Medulla oblongata (tissue), 1 donor: Measurements from ENCODE around the gene POU2AF3.

Experiments used
- DNase-seq: peaks from one replicate; pipeline ENCODE4 v3.0.0-alpha.2; 2015; ENCODE audit errors: extremely low spot score

POU2AF3 gene

DNA sequence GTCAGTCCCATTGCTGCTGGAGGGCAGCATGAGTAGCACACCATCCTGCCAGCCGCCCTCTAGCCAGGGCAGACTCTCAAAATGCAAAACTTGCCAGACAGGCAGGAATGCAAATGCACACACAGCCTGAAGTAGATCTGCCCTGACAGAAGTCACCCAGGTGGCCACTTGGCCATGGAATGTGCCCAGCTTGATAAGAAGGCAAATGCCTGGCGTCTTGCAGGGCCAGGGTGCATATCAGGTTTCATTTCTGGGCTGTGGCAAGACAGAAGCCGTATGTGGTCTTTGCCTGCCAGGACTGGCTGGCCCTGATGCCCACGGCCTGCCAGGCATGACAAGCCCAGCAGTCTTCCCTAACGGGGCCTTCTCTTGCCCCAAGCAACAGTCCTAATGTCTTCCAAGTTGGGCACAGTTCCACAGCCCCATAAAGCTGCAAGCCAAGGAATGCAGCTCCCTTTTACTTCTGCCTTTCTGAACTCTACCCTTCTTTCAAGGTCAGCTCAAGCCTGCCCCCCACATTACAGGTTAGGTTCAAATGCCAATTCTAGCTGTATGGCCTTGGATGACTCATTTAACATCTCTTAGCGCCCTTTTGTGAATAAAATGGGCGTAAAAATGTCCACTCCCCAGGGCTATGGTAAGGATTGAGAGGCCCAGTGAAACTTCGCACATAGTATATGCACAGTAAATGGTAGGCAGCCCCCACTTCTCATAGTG is 29.7 kb downstream of the POU2AF3 start:
- DNase-seq, result peak; percentile 62

DNA sequence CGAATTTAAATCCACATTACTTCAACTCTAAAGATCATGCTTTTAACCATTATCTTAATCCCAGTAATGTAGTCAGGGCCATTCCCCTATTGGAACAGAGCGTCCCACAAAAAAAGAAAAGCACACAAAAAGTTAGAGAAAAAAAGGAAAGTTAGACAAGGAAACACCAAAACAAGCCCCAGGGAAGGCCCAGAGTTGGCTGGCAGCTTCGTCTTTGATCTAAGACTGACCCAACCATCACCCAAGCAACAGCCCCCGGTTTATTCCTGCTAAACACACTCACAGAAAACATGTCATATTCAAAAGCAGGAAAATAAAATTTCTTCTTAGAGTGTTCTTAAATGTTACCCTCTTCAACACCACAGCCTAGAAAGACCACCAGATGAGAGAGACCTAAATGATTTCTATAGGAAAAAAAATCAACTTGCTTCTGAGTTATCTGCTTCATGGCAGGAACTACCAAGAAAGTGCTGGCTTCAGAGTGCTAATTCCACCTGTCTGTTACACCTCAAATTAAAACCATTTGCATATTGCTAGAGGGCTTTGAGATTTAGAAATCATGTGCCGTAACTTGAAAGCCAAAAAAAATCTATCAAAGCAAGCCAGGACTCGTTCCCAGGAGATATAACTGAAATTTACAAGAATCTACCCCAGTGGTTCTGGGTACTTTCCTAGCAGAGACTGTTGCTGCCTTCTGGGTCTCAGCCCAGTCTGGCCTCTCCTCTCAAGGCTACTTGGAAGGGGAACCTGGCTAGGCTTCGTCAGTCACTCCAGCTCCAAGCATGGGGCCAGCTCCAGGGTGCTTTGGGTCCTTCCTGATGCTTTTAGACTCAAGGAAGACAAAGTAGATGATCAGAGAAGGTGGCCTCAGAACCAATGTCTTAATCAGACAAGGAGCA is 31.2 kb downstream of the POU2AF3 start:
- DNase-seq, result peak; percentile 79

DNA sequence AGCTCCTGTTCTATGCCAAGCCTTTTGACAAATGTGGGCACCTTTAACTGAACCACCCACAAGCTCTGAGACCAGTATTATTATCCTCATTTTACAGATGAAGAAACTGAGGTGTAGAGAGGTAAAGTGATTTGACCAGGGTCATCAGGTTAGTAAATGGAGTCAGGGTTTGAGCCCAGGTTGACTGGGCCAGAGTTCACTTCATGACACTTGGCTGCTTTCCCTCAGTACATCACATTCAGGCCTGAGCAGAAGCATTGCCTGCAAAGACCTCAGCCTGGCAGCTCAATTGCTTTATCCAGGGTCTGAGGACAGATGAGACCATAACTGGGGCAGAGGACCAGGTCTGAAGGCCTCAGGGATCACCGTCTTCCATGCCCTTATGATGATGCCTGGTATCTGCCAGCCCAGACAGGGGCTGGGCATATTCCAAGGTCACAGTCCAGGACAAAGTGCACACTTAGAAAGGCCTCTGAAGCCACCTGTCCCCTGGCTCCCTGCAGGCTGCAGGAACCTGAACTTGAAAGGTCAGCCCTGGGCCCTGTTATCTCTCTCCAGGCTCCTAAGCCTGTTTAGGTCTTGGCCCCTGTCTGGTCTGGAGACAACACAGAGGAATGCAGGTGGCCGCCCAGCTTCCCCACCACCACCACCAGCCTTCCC is 32.0 kb downstream of the POU2AF3 start:
- no peak for DNase-seq

DNA sequence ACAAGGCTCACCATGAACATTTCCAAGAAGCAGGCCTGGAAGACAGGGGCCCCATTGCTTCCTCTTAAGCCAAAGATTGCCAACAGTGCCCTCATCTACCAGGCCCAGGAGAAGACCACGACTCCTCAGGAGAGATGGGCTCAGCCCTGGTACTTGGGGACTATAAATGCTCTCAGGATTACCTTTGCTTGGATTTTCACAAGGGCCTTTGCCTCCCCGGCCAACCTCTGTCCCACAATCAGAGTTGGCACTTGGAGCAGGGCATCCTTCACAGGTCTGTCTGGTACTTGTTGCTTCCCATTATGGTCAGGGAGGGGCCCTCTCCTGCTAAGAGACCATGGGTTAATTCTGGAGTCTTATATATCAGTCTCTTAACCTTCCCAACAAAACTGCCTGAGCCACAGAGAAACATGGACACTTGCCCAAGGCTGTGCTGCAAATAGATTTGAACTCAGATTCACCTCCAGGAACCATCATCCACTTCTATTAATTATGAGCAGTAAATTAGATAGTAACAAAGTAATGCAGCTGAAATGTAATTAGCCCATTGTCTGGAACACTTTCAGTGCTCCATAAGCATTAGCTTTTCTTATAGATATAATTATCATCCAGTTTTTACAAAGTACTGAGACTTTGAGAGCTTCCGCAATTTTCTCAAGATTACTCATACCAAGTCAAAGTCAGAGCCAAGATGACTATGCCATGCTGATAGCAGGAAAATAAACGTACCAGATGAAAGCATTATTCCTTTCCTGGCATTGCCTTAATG is 33.5 kb downstream of the POU2AF3 start:
- no peak for DNase-seq

DNA sequence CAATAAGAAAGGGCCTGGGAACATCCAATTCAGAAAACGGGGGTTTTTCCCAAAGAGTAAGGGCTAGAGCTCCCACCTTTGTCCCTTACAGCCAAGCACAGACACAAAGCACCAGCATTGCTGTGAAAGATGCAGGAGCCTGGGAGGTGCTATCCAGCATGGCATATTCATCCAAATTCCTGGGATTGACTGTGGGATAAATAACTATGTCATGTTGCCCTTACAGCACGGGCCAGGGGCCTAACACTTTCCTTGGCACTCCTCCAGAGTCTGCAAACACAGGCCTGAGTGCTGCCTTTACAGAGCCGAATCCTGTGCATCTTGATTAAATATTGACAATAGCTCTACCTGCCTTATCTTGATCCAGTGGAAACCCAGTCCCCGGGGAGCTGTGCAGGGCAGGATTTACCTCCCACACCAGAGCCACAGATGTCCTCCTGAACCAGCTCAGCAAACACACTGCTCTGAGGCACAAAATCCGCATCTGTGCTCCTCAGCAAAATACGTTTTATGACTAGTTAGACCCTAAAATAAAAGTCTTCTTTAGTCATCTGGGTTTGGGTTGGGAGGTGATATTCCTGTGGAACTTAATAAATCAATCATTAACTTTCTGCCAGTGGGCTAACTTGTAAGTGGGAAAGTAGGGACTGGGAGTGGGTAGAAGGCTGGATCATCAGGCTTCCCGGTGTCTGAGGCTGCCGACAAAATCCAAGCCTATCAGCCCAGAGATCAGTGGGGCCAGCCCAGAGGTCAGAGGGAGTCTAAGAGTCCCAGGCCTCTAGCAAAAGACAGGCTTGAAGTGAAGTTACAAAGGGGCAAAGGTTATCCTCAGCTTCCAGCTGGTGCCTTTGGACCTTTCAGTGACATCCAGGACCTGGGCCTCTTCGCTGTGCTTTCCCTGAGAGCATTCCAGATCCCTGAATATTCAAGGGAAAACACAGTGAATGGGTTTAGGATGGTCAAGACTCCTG is 36.5 kb downstream of the POU2AF3 start:
- DNase-seq, result no peak

DNA sequence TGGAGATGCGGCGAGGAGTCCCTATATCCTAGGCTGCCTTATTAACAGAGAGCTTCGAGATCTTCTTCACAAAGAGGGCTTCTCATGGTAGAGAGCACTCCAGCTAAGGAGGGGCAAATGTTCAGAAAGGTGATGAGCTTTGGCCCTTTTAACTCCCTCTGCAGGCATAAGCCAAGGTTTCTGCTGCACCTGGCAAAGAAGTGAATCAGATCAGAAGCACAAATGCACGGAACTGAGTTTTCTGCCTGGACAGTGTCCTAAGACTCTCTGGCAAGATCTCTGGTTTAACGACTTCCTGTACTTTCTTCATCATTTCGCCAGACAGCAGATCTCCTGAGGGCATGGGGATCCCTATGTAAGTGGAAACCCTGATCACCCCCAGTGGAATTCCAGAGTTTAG is 37.2 kb downstream of the POU2AF3 start:
- no peak for DNase-seq

DNA sequence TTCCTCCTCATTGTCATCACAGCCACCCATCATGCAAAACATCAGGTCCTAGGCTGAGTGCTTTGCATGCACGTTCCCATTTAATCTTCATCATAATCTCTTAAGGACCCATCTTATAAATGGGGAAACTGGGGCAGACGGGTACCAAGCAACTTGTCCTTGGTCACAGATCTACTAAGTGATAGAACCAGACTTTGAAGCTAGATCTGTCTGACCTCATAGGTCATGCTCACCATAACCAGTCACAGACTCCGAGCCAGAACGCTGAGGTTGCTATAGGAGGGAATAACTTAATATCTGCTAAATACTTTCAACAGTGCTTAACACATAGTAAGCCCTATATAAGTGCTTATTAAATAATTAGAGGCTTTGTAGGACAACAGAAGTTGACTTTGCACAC is 37.7 kb downstream of the POU2AF3 start:
- DNase-seq, result no peak

DNA sequence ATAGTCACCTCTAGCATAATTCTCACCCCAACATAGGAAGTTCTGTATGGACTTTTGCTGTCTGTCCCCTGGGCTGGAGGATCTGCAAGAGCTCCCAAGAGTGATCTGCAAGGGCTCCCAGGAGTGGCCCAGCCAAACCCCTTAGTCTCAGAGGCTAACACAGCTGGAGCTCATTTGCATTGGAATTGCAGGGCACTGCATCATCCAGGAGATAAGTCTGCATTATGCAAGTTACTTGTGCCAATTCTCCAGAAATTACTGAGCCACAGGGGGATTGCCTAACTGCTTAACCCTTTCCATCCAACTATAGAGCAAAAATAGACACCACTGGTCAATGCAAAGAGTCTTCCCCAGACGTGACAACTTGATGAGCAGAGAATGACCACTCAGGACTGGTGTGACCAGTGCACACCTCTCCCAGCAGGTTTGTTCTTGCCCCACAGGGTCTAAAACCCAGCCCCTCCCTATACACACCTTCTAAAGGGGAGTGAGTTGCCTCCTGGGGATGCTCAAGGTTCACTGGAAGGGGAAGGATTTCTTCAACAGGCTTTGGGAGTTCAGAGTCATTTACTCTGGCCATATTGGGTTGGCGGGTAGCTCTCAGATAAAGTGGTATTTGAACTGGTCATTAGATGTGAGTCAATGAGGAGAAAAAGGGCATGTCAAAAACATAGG is 38.4 kb downstream of the POU2AF3 start:
- no peak for DNase-seq

DNA sequence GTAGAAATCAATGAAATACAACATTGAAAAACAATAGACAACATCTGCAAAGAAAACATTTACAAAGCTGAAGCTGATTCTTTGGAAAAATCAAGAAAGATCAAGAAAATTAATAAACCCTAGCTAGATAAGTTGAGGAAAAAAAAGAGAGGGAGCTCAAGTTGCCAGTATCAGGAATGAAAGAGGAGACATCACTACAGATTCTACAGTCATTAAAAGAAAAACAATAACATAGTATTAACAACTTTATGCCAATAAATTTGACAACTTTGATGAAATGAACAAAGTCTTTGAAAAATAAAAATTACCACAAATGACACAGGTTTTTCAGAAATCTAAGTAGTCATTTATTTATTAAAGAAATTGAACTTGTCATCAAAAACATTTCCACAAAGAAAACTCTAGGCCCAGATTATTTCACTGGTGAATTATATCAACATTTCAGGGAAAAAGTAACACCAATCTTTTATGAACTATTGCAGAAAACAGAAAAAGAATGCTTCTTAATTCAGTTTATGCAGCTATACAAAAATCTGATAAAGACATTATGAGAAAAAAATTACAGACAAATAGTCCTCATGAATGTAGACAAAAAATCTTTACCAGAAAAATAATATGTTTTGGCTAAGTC is 41.5 kb downstream of the POU2AF3 start:
- DNase-seq, result no peak

DNA sequence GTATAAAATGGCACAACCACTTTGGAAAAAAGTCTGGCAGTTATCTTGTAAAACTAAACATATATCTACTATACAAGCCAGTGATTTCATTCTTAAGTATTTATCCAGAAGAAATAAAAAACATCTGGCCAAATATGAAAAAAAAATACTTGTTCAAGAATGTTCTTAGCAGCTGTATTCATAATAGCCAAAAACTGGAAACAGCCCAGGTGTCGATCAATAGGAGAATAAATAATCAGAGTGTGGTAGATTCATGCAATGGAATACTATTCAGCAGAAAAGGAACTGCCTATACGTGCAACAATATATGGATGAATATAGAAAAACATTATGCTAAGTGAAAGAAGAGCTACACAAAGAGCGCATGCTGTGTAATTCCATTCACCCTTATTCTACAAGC is 44.0 kb downstream of the POU2AF3 start:
- no peak for DNase-seq

DNA sequence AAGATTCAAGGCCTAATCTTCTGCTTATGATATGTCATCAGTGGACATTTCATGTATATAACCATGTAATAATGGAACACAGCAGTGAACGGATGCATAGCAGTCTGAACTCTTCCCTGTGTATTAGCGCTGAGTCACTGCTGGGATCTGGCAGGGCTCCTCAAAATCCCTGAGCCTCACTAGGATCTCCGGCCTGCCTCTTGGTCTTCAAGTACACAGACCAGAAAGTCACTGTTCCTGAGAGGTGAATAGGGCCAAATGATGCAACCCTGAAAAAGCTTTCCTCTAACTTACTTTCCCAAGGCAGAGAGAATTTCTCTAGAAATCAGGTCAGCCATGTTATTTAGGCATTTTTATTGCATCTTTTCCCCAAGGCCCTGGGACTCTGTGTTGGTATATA is 45.7 kb downstream of the POU2AF3 start:
- no peak for DNase-seq

DNA sequence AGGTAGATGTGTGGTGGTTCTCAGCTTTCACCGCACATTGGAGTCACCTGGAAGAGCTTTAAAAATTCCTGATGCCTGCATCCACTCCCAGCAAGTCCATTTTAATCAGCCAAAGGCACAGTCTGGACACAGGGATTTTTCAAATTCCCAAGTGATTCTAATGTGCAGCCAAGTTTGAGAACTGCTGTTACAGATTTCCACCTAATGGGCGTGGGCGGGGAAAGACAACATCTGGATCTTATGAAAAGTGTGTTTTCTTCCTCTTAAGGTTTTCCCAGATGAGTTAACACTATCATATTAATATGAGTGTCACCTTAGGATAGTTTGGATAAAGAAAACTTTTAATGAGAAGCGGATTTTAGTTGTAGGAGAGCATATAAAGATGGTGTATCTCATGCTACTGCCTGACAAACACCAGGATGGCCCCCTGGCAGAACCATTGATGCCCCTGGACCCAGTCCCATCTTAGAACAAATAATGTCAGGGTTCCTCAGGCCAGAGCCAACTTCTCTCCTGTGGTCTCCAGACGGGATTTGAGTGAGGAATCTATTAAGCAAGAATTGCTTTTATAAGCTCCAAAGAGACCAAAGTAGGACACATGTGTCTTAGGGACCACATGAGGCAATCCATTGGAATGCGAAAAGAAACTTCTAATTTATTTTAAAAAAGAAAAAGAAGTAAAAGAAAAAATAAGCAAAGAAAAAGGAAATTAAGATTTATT is 48.8 kb downstream of the POU2AF3 start:
- no peak for DNase-seq

DNA sequence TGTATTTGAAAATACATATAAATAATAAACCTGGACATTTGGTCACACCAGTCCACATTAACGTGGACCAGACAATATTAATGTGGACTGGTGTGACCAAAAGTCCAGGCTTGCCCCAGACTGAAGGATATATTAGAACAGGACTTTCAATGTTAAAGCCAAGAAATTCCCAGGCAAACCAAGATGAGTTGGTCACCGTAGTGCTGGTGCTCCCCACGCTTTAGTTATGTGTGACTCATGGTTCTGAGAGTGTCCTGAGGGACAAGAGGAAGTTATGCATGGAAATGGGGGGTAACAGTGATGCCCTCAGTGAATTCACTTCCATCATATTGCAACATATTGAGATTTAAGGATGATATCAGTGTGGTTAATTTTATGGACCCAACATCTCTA is 49.4 kb downstream of the POU2AF3 start:
- DNase-seq, result no peak

DNA sequence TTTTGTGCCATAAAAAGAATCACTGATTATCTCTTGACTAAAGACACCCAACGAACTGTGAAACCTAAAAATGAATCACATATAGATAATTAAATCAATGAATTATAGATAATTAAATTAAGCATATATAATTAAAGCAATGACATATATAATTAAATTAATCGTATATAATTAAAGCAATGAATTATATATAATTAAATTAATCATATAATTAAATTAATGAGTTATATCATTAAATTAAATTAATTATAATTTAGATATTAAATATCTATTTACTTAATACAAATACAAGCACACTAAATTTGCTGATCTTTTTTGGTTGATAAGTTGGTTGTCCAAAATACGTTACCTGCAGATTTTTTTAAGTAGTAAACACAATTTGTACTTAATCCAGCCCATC is 49.8 kb downstream of the POU2AF3 start:
- DNase-seq, result no peak

DNA sequence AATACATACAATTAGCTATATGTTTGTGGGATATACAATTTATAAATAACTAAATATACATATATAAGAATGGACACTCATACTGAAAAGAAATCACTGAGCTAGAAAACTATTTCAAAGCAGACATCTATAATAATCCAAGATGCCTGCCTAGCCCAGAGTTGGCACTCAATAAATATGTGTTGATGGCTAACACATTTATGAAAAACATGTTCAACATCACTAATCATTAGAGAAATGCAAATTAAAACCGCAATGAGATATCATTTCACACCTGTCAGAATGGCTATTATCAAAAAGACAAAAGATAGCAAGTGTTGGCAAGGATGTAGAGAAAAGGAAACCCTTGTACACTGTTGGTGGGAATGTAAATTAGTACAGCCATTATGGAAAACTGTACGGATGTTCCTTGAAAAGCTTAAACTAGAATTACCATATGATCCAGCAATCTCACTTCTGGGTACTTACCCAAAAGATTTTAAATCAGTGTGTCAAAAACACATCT is 50.9 kb downstream of the POU2AF3 start:
- no peak for DNase-seq

DNA sequence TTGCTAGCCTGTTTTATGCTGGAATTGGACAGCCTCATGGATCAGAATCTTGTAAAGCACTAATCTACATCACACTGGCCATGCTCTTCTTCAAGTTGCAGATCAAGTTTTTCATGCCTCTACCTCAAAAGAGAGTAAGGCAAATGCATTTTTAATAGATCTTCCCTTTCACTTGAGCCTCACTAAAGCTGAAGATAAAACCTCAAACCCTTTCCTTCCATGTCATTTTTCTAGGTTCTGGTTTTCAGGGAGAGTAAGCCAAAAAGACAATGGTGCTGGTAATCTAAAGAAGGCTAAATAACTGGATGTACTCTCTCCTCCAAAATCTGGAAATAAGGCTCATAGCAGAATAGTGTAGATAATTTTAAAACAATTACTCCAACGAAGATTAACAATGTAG is 52.5 kb downstream of the POU2AF3 start:
- no peak for DNase-seq

DNA sequence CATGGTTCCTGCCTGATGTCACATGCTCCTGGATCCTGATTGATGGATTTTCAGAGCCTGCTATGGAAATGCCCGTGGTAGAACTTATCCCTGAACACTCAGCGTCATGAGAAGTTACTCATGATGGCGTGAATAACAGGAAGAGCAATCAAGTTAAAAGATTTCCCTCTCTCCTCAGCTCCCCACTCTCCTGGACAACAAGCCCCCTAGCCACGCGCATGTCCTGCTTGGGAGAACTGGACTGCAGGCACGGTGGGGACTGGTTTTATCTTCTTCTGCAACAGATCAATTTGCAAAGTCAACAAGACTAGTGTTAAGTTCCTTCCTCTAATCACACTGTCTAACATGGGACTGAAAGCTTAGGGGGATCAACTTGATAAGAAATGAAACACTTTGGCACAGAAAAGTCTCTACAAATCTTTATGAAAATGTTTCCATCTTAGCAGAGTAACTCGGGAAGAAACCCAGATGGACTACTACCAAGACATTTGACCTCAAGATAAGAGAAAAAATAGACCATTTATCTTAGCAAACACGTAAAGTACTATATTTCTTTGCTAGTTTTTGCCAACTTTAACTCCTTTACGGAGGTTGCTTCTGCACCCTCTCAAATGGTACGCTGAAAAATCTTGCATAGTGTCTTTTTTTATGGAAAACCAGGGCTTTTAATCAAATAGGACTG is 53.2 kb downstream of the POU2AF3 start:
- no peak for DNase-seq

DNA sequence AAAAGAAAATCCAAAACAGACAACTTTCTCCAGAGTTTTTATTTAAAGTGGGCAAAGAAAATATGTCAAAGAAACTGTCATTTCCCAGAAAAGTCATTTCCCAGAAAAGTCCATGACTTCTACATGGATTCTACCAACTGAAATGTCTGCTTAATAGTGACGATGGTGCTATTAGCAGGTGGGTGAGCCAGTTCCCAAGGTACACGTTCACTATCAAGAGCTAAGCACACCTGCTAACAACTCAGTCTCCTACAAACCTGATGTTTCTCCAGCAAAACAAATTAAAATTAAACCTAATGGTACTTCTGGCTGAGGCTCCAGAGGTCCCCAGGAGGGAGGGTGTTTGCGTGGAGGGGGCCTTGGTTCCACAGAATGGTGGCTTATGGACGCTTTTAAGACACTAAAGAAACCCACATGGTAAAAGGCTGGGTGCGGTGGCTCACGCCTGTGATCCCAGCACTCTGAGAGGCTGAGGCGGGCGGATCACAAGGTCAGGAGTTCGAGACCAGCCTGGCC is 53.9 kb downstream of the POU2AF3 start:
- no peak for DNase-seq
